HG02678 (cell line): Measurements from ENCODE around the gene SHROOM3.
"Not testable (repeated sequence)": the region's sequence is repeated elsewhere in the genome, so short reads cannot be mapped to it uniquely, and the experiment has no call there.

Source experiments
- ATAC-seq: cut with Tn5 transposase; IDR thresholded peaks from one replicate; pipeline ENCODE4 v1.9.1; 2021; ENCODE audit warnings: mild to moderate bottlenecking, moderate library complexity; ENCODE audit not compliant: unreplicated experiment

SHROOM3 gene

DNA sequence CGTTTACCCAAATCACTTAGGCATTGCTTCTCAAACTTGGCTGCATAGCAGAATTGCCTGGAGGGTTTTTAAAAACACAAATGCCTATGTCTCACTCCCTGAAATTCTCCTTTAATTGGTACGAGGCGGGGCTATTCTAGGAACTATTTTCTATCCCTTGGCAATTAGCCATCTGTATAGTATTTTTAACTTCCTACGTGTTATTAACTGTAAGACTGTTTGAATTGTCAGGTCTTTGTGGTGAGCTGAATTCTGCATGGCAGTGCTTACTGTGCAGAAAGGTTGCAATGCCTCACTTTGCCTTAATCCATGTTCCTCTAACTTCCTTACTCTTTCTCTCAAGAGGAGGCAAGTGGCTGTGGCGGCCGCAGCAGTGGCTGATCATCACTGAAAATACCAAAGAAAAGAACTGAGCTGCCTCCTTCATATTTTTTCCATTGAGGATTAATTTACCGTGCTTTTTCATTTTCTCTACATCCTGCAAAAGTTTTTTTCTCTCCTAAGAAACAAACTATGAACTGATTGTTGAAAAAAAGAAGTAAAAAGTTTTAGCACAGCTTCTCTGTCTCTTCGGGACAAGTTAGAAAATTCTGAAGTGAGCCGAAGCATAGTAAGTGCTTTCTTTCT is at the start of gene SHROOM3:
TSS of gene SHROOM3 (plus strand) at position 329 of the 627 bp plus-strand sequence. CDS start 824 bp downstream, outside the sequence.
- no peak for ATAC-seq

DNA sequence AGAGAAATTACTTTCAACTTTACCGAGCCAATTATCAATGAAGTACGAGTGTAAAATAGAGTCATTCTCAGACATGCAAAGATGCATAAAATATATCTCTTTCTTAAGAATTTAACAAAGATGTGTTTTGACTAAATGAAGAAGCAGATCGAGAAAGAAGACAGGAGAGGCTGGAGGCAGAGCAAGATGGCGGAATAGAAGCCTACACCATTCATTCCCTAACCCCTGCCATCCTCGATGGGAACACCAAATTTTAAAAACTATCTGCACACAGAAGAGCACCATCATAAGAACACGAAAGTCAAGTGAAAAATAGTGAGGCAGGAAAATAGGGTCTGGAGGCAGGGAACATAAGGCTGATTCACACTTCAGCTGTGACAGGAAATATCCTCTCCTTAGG is 49.1 kb upstream of the SHROOM3 start:
- no peak for ATAC-seq

DNA sequence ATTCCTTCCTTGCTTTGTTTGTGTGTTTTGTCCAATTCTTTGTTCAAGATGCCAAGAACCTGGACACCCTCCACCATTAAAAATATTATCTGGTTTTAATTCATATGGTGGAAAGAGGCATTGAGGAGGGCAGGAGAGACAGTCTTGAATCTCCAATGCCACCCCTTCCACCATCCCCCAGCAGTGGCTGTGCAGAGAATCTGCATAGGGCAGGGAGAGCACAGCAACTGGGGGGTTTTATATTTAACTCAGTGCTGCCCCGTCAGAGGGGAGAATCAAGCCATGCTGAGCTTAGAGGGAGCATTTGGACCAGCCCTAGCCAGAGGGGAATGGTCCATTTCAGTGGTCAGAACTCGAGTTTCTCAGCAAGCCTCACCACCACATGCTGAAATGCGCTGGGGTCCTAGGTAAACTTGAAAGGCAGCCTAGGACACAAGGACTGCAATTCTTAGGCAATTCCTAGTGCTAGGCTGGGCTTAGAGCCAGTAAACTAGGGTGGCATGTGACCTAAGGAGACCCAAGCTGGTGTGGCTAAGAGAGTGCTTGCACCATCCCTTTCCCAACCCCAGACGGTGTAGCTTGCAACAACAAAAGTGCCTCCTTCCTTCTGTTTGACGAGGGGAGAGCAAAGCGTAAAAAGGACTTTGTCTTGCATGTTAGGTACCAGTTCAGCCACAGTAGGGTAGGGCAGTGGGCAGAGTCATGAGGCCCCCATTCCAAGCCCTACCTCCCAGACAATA is 48.3 kb upstream of the SHROOM3 start:
- ATAC-seq = no peak

DNA sequence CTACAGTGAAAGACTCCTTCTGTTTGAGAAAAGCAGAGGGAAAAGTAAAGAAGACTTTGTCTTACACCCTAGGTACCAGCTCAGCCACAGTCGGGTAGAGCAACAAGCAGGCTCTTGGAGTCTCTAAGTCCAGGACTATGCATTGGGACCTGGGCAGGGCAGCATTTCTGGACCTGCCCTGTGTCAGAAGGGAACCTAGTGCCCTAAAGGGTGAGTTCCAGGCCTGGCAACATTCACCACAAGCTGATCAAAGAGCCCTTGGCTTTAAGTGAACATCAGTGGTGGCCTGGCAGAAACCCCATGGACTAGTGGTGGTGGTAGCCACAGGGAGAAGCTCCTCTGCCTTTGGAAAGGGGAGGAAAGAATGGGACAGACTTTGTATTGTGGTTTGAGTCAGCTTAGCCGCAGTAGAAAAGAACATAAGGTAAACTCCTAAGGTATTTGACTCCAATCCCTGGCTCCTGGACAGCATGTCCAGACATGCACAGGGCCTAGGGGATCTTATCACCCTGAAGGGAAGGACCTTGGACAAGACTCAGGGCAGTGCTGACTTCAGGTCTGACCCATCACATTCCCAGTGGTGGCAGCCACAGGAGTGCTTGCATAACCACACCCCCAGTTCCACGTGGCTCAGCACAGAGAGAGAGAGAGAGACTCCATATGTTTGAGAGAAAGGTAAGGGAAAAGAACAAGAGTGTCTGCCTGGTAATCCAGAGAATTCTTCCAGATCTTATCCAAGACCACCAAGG is 46.7 kb upstream of the SHROOM3 start:
- ATAC-seq = no peak

DNA sequence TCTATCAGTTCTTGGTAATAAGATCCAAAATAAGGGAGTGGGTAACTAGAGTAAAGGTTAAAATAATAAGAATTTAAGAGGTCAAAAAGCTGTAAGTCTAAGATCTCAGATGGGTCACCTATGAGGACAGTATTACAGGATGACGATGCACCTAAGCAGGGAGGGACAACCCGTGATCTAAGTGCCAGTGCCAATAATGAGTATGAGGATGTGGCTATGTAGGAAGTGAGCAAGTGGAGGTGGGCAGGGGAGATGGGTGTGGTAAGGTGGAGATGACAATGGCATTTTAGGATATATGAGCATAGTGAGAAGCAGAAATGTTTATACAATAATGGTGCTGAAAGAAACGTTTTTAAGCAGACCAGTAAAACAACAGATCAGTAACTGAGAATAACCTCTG is 33.4 kb upstream of the SHROOM3 start:
- ATAC-seq = no peak

DNA sequence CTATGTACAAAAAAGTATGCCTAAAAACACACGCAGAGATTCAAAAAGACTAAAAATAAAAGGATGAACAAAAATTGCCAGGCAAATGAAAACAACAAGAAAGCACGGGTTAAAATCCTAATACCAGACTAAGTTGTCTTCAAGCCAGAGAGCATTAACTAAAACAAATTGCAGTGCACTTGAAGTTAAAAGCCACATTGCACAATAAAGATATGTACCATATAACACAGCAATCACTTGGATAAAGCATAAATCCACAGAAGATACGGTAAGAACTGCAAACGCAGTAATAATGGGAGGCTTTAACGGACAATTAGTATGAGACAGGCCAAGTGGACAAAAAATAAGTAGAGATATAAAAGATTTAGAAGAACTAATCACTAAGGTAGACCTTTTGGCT is 28.9 kb upstream of the SHROOM3 start:
- ATAC-seq = no peak

DNA sequence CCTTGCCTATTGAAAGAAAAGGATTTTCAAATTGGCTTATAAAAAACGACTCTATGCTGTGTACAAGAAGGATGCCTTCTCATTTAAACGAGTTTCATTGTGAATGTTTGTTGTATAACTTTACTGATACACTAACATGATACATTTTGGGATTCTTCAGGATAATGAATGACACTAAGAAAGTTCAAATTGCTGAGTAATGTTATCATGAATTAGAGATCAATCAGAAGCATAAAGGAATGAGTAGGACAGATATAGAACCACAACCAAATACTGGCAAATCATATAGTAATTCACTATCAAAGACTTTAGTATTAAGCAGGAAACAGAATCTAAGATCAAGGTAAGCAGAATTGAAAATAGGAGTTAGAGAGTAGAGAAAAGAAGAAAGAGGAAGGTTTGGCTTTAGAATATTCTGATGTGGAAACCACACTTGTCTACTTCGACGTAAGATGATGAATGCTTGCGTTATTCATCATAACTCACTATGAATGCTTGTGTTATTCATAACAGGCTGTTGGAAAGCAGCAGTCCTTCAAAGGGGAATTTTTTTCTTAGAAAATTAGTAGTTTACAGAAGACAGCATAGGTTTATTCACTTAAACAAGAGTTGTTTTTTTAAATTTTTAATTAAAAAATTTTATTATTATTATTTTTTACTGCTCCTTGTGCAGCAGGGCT is 27.4 kb upstream of the SHROOM3 start:
- ATAC-seq = no peak

DNA sequence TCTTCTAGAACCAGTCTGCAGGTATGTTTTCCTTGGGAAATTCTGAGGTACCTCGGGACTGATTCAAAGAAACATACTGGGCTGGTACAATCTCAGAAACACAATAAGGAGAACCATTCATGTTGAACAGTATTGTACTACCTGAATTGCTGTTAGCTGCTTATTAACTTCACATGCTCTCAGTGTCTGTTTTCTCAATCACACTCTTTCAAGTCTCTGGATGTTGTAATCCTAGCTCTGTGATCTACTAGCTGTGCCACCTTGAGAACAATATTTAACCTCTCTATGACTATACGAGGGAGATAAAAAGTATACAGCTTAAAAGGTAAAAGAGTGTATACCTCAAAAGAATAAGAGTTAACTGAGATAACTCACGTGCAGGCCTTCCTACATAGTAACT is 24.4 kb upstream of the SHROOM3 start:
- ATAC-seq = no peak

DNA sequence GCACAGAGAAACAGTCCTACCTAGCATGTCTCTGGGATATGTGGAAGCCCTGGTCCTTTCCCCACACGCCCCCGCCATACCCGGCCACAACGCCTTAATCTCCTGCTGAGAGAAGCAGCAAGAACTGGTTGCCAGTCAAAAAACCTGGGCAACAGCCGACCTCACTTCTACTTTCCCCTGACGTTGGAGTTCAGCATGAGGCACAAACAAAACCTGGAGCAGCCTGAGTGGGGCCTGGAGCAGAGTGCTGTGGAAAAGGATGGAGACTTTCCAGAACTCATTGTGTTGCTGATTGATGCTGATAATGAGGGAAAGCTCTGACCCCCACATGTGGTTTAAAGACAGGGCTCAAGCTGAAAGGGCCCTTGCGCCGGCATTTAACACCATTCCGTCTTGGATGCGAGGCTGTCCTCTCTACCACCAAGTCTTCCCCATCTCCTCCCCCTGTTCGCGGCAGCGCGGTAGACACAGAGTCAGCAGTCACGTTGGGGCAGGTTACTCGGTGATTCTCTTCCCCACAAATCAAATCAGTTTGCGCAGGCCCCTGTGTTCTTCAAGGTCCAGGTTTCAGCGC is 14.8 kb upstream of the SHROOM3 start:
- no peak for ATAC-seq

DNA sequence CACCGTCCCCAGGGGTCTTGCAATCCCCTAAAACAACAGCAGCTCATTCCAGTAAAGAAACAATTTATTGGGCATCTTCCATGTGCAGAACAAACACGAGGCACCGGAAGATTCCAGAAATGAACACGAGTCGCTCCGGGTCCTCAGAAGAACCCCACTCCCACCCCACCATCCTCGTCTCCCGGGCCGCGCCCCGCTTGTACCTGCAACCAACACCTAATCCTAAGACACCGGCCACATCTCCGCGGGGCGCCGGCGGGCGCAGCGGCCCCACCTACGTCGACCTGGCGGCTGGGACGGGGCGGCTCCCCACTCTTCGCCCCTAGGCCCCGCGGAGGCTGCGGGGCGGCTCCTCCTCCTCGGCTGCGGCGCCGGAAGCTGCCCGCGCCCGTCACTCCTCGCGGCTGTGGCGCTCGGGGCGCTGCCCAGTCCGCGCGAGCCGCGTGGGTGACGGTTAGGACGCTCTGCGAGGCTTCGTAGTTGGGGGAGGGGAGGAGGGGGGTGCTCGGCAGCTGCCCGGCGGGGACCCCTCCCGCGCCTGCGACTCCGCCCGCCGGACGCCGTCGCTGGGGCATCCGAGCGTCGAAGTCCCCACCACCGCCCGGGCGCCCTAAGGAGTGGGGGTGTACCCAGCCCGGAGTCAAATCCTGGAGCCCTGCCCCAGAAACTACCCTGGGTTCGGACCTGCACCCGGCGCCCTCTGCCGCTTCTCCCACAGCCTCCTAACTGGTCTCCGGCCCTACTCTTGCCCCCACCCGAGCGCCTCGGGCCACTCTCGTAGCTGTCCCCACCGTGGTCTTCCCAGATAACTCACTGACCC is 14.1 kb upstream of the SHROOM3 start, which contains the start of gene CCDC158:
TSS of gene CCDC158 (minus strand) at position 380 of the 820 bp plus-strand sequence. CDS start 17,934 bp downstream, outside the sequence.
- ATAC-seq = no peak

DNA sequence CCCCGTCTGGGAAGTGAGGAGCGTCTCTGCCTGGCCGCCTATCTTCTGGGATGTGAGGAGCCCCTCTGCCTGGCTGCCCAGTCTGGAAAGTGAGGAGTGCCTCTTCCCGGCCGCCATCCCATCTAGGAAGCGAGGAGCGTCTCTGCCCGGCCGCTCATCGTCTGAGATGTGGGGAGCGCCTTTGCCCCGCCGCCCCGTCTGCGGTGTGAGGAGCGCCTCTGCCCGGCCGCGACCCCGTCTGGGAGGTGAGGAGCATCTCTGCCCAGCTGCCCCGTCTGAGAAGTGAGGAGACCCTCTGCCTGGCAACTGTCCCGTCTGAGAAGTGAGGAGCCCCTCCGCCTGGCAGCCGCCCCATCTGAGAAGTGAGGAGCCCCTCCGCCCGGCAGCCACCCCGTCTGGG is 11.9 kb upstream of the SHROOM3 start:
- not testable (repeated sequence) for ATAC-seq

DNA sequence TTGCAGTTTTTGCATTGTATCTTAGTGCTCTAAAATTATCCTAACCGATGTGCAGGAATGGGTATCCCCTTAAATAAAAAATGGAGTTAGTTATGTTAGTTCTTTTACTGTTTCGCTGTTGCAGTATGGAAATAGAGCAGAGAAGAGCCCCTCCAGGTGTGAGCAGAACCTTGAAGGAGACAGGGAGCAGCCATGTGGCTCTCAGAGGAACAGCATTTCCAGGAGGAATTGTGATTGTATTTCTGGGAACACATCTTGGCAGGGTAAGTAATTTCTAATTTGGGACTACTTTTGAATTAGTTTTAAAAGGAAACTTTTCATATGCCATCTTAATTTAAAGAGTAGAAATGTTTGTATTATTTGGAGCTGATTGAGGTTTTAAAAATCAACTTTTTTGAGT is 8.8 kb upstream of the SHROOM3 start:
- no peak for ATAC-seq

DNA sequence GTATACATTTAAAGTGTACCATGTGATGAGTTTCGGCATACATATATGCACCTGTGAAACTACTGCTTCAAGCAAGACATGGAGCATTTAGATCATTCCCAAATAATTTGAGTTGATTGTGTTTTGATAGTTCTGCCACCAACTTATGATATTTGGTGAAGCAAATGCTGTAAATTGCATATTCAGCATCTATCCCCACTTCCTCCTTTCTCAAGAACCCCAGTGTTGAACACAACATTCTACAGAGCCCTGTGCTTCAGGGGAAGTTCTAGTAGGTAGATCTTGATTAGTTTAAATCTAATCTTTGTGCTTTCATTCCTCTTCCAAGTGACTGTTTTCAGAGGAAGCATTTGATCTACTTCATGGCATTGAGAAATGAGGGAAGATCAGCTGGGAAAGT is 5.4 kb upstream of the SHROOM3 start:
- ATAC-seq = no peak

DNA sequence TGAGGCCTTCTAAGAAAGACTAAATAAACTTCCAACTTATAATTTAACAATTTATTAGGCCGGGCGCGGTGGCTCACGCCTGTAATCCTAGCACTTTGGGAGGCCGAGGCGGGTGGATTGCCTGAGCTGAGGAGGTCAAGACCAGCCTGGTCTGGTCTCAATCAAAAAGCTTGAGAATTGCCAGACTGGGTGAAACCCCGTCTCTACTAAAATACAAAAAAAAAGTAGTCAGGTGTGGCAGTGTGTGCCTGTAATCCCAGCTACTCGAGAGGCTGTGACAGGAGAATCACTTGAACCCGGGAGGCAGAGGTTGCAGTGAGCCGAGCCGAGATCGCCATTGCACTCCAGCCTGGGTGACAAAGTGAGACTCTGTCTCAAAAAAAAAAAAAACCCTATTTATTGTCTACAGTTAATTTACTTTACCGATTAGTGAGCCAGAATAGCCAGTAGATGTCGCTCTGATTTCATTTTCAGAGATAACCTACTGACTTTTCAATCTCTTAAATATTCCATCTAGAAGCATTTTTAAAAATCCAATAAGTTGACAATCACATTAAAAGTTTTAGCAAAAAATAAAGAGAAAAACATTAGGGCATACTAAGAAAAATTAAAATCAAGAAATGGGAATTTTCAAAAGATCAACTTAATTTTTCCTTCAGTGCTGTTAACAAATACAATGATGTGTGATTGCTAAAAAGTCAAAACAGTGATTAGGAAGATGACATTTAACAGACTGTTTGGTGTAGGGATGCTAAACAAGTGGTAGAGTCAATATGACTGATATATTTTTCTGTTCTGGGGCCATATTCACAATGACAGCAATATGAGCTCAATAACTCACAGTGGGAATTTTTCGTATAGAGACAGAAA is 4.3 kb upstream of the SHROOM3 start:
- ATAC-seq = no peak

DNA sequence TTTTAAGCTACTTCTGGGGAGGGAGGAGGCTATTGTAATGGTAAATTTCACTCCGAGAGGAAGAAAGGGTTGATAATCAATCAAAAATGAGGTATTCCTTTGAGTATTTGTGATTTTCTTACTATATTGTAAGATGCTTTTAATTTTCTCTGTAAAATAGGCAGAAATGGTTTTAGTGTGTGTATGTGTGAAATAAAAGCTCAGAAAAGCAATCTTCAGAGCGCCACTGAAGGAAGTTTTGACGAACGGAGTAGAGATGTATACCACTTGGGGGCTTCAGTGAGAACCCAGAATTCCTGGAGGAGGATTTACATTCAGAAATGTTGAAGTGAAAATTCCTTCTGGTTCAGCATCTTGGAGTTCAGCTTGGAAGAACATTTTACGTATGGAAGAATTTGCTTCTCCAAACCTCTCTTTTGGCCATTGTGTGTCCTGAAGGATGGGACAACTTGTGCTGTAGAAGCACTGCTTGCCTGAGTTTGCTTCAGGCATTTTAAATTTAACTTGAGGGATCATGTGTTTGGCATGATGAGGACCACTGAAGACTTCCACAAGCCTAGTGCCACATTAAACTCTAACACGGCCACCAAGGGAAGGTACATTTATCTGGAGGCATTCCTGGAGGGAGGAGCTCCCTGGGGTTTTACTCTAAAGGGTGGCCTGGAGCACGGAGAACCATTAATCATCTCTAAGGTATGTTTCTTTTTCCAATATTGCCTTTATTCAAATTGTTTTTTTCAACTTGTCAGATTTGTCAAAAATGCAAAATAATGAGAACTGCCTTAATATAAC is 695 bp downstream of the SHROOM3 start:
- no peak for ATAC-seq

DNA sequence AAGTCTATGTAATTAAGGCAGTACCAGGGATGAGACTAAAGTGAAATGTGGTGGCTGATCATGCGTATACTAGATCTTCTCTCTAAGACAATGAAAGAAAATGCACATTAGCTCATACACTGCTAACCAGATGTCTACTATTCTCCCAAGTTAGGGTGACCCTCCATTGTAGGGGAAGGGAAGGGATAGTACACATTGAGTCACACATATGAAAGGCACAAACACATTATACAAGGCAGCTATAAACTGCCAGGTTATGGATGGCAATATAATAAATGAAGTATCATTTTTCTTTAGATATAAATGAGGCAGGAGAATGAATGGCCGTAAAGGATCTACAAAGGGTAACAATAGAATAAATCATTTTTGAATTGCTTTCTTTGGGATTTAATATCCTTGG is 4.5 kb downstream of the SHROOM3 start:
- no peak for ATAC-seq

DNA sequence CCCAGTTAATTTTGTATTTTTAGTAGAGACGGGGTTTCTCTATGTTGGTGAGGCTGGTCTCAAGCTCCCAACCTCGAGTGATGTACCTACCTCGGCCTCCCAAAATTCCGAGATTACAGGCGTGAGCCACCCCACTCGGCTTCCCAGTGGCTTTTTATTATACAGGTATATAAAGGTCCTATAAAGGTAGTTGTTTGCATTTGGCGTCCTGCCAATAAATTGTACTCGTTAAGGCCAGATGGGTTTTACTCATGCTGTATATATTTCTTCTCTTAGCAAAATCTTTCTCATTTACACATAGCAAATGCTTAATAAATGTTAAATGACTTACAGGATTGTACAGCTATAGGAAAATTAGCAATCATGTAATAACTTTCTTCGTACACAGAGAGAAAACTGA is 6.9 kb downstream of the SHROOM3 start:
- ATAC-seq = no peak

DNA sequence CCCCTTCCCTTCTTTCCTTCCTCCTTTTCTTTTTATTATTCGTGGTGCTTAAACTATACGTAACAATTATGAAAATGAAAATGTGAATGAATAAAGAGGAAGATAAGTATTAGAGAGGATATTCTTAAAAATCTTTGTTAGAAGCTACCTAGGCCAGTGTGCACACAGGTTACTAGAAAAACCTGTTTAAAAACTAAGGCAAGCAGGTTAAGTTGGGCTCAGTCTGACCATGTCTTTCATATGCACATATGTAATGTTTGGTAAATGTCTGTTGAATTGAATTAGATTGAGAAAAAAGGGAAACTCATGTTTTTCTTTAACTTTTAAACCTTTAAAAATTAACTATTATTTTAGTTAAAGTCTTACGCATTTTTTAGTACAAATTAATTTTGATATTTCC is 7.8 kb downstream of the SHROOM3 start:
- no peak for ATAC-seq
